GM21619 (cell line): ENCODE data around the gene DNAJC16.
A peak's percentile ranks its signal among the peaks of the same experiment; 100 is the strongest.
"Not testable (repeated sequence)": the region's sequence is repeated elsewhere in the genome, so short reads cannot be mapped to it uniquely, and the experiment has no call there.

Source experiments
- ATAC-seq: cut with Tn5 transposase; IDR thresholded peaks from one replicate; pipeline ENCODE4 v1.9.1; 2021; ENCODE audit not compliant: unreplicated experiment

DNAJC16 gene

GRCh38 chr1:15506831-15507230 is 19.8 kb upstream of the DNAJC16 start:
- no peak for ATAC-seq

GRCh38 chr1:15507278-15507677 is 19.4 kb upstream of the DNAJC16 start:
- ATAC-seq = no peak

- ATAC-seq = no peak
These were observed 17.8 kb upstream of the DNAJC16 start for GRCh38 chr1:15508700-15509487.

GRCh38 chr1:15509586-15509985 is 17.1 kb upstream of the DNAJC16 start:
- no peak for ATAC-seq

- no peak for ATAC-seq
These were observed 15.8 kb upstream of the DNAJC16 start for GRCh38 chr1:15510611-15511405.

- ATAC-seq = no peak
These were observed 13.5 kb upstream of the DNAJC16 start for GRCh38 chr1:15513192-15513591.

GRCh38 chr1:15513919-15514318 is 12.7 kb upstream of the DNAJC16 start:
- ATAC-seq = no peak

GRCh38 chr1:15514557-15514956 is 12.1 kb upstream of the DNAJC16 start:
- ATAC-seq = not testable (repeated sequence)

- ATAC-seq = no peak
These were observed 11.5 kb upstream of the DNAJC16 start for GRCh38 chr1:15515022-15515663.

GRCh38 chr1:15519625-15520024 is 7.0 kb upstream of the DNAJC16 start:
- ATAC-seq = no peak

GRCh38 chr1:15521206-15521906 is 5.3 kb upstream of the DNAJC16 start:
- ATAC-seq = not testable (repeated sequence)

GRCh38 chr1:15522551-15522950 is 4.1 kb upstream of the DNAJC16 start:
- no peak for ATAC-seq

- ATAC-seq = no peak
These were observed 3.3 kb upstream of the DNAJC16 start for GRCh38 chr1:15523104-15524020.

- no peak for ATAC-seq
These were observed 2.7 kb upstream of the DNAJC16 start, which contains the start of gene CASP9 for GRCh38 chr1:15524021-15524282. Gene CASP9 (minus strand): TSS chr1:15524215. CDS start chr1:15524200, 15 bp downstream.

GRCh38 chr1:15524283-15525049 is 2.2 kb upstream of the DNAJC16 start:
- peak; percentile 39 for ATAC-seq

- ATAC-seq = no peak
These were observed 1.3 kb upstream of the DNAJC16 start for GRCh38 chr1:15525050-15526020.

GRCh38 chr1:15526021-15526489 is 593 bp upstream of the DNAJC16 start:
- no peak for ATAC-seq

- ATAC-seq = no peak
These were observed 4.4 kb downstream of the DNAJC16 start for GRCh38 chr1:15531003-15531402.
